ENCODE data around the gene FHOD3.

GRCh38 chr18:36381075-36381474 lies 83.6 kb downstream of the FHOD3 start:
- TF ChIP-seq TAF1 (IDR thresholded peaks at IDR 0.05; ENCODE audit: low read depth) = no peak
- TF ChIP-seq REST (IDR thresholded peaks at IDR 0.05; ENCODE audit: low read depth) = no peak
- no peak for TF ChIP-seq RAD21 (IDR thresholded peaks at IDR 0.05; ENCODE audit: low read depth)
- TF ChIP-seq EP300 (IDR thresholded peaks at IDR 0.05; ENCODE audit: borderline replicate concordance) = no peak
- TF ChIP-seq USF1 (IDR thresholded peaks at IDR 0.05) = no peak
- TF ChIP-seq NFIC (IDR thresholded peaks at IDR 0.05) = no peak
- TF ChIP-seq CREB1 (IDR thresholded peaks at IDR 0.05; ENCODE audit: low read depth) = no peak
- TF ChIP-seq CEBPB (IDR thresholded peaks at IDR 0.05) = no peak
- no peak for TF ChIP-seq YY1 (IDR thresholded peaks at IDR 0.05; ENCODE audit: low read depth)
- no peak for TF ChIP-seq MAX (IDR thresholded peaks at IDR 0.05)
- TF ChIP-seq TCF12 (IDR thresholded peaks at IDR 0.05; ENCODE audit: low read depth) = no peak
- no peak for TF ChIP-seq EGR1 (IDR thresholded peaks at IDR 0.05)
- TF ChIP-seq FOXM1 (IDR thresholded peaks at IDR 0.05; ENCODE audit: borderline replicate concordance, low read depth) = no peak
- no peak for TF ChIP-seq TEAD4 (IDR thresholded peaks at IDR 0.05)

Data from Ishikawa (cell line).